Body of pancreas (tissue), 4 donors: ENCODE data around the gene VWA2.

Experiments
- POLR2A ChIP-seq, 3 donors: fragments of 450-650 bp; IDR thresholded peaks; one replicate each; pipeline ENCODE4 v1.6.1; 2016; ENCODE audit warnings: antibody characterized with exemption in 3 of 3, mild to moderate bottlenecking in 2 of 3
- TF ChIP-seq, protein P1 (sequence below), 7 experiments: fragments of 450-650 bp in 4 of 7; fragments of 200-600 bp in 3 of 7; sonication (generic) in 3 of 7; IDR thresholded peaks; one replicate each; pipeline ENCODE4 v1.5.1; 2016 to 2019; ENCODE audit warnings: antibody characterized with exemption in 7 of 7

- TF ChIP-seq, protein P1, sequence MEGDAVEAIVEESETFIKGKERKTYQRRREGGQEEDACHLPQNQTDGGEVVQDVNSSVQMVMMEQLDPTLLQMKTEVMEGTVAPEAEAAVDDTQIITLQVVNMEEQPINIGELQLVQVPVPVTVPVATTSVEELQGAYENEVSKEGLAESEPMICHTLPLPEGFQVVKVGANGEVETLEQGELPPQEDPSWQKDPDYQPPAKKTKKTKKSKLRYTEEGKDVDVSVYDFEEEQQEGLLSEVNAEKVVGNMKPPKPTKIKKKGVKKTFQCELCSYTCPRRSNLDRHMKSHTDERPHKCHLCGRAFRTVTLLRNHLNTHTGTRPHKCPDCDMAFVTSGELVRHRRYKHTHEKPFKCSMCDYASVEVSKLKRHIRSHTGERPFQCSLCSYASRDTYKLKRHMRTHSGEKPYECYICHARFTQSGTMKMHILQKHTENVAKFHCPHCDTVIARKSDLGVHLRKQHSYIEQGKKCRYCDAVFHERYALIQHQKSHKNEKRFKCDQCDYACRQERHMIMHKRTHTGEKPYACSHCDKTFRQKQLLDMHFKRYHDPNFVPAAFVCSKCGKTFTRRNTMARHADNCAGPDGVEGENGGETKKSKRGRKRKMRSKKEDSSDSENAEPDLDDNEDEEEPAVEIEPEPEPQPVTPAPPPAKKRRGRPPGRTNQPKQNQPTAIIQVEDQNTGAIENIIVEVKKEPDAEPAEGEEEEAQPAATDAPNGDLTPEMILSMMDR (IDR thresholded peaks at IDR 0.05) = no peak
- TF ChIP-seq POLR2A (IDR thresholded peaks at IDR 0.05) = no peak
These were observed 39.3 kb downstream of the VWA2 start for GRCh38 chr10:114278140-114278883.
